ENCODE data around the gene VSX1.

The VSX1 gene

DNA sequence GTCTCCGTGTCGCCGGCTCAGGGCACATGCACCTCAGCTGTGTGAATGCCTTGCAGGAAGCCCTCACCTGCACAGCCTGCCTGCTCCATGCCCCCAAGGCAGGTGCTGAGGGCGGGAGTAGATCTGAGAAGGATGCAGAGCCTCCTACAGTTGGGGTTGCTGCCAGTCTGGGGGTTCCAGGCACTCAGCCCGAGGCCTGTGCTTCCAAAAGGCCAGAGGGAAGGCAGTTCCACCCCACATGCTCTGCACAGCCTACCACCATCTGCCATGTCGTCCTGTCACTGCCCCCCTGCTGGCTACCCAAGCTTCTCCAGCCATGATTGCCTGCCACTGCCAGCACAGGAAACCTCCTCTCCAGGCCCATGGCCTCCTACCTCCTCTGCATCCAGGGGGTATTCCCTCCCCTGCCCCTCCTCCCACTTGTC lies 43.3 kb downstream of the VSX1 start (continued):
- TF ChIP-seq ZNF19 (tag by site-specific recombination; IDR thresholded peaks at IDR 0.05; ENCODE audit: low read depth), result no peak

- peaks cover 2% of the 10 kb centered on the region for H3K4me1 ChIP-seq (ENCODE audit: control insufficient read depth, insufficient read depth, low read length)
- no peak overlapping the region for H3K27ac ChIP-seq (ENCODE audit: extremely low read depth, low read depth, low read length)
- CTCF ChIA-PET, result interaction anchor here (0.8 kb wide), 1 partner anchor 9 kb away, joined by 3 read pairs; no protein-coding TSS in a partner anchor
- POLR2A ChIA-PET, result no interaction called here
- H3K9me3 ChIP-seq (ENCODE audit: control insufficient read depth, insufficient read depth, low read depth, low read length), result no peaks in the 10 kb centered on the region
- TF ChIP-seq, protein P1, sequence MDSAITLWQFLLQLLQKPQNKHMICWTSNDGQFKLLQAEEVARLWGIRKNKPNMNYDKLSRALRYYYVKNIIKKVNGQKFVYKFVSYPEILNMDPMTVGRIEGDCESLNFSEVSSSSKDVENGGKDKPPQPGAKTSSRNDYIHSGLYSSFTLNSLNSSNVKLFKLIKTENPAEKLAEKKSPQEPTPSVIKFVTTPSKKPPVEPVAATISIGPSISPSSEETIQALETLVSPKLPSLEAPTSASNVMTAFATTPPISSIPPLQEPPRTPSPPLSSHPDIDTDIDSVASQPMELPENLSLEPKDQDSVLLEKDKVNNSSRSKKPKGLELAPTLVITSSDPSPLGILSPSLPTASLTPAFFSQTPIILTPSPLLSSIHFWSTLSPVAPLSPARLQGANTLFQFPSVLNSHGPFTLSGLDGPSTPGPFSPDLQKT (IDR thresholded peaks at IDR 0.05; ENCODE audit: borderline replicate concordance, low read depth, low read length), result no peak
- TF ChIP-seq KLF8 (tag by site-specific recombination; IDR thresholded peaks at IDR 0.05) (no peak), ZNF518A (tag by site-specific recombination; conservative IDR thresholded peaks at IDR 0.05; ENCODE audit: low read depth) (no peak), ZNF692 (tag by site-specific recombination; IDR thresholded peaks at IDR 0.05) (no peak), ZNF266 (tag by site-specific recombination; IDR thresholded peaks at IDR 0.05; ENCODE audit: low read depth) (no peak), ZNF585B (tag by site-specific recombination; IDR thresholded peaks at IDR 0.05) (no peak), ZNF670 (tag by site-specific recombination; IDR thresholded peaks at IDR 0.05; ENCODE audit: low read depth) (no peak), ZNF133 (tag by site-specific recombination; IDR thresholded peaks at IDR 0.05) (no peak), ZNF341 (tag by site-specific recombination; IDR thresholded peaks at IDR 0.05; ENCODE audit: low read depth) (no peak), ZNF155 (tag by site-specific recombination; IDR thresholded peaks at IDR 0.05) (no peak), ZXDB (tag by site-specific recombination; IDR thresholded peaks at IDR 0.05) (no peak), ZNF416 (tag by site-specific recombination; IDR thresholded peaks at IDR 0.05) (no peak), ZNF549 (tag by site-specific recombination; IDR thresholded peaks at IDR 0.05) (no peak), ZNF600 (tag by site-specific recombination; IDR thresholded peaks at IDR 0.05) (no peak), ZNF426 (tag by site-specific recombination; IDR thresholded peaks at IDR 0.05) (no peak), MZF1 (tag by site-specific recombination; IDR thresholded peaks at IDR 0.05; ENCODE audit: borderline replicate concordance) (no peak)
- TF ChIP-seq, protein P2, sequence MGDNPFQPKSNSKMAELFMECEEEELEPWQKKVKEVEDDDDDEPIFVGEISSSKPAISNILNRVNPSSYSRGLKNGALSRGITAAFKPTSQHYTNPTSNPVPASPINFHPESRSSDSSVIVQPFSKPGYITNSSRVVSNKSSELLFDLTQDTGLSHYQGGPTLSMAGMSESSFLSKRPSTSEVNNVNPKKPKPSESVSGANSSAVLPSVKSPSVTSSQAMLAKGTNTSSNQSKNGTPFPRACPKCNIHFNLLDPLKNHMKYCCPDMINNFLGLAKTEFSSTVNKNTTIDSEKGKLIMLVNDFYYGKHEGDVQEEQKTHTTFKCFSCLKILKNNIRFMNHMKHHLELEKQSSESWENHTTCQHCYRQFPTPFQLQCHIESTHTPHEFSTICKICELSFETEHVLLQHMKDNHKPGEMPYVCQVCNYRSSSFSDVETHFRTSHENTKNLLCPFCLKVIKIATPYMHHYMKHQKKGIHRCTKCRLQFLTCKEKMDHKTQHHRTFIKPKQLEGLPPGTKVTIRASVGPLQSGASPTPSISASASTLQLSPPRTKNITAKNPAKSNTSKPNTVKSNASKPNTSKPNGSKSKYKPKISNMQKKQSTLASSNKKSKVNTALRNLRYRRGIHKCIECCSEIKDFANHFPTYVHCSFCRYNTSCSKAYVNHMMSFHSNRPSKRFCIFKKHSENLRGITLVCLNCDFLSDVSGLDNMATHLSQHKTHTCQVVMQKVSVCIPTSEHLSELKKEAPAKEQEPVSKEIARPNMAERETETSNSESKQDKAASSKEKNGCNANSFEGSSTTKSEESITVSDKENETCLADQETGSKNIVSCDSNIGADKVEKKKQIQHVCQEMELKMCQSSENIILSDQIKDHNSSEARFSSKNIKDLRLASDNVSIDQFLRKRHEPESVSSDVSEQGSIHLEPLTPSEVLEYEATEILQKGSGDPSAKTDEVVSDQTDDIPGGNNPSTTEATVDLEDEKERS (tag by site-specific recombination; IDR thresholded peaks at IDR 0.05), result no peak
- H3K4me3 ChIP-seq (ENCODE audit: low read depth, low read length), result no peak overlapping the region
- no peaks in the 10 kb centered on the region for H3K36me3 ChIP-seq (ENCODE audit: control insufficient read depth in 2 of 2, insufficient read depth in 1 of 2, low read length in 2 of 2)
These were observed 43.9 kb downstream of the VSX1 start for GRCh38 chr20:25038103-25038410.

Data from HEK293 (cell line).